Liver (tissue), 9 donors: ENCODE data around the gene SLC39A1. TPM values are rescaled to one million over a fixed set of nuclear protein-coding genes. Genes with fewer than 3 reads are reported as not detected.

ENCODE experiments used
- DNase-seq: peaks from one replicate; pipeline ENCODE4 v3.0.0-alpha.2; 2017; ENCODE audit warnings: low spot score
- H3K27ac ChIP-seq, 2 donors: one replicate each; pipeline ENCODE4 v1.7.0; 2013; ENCODE audit warnings: inconsistent platforms in 2 of 2, low read length in 2 of 2, control low read depth in 1 of 2, low read depth in 1 of 2, mild to moderate bottlenecking in 1 of 2
- H3K27me3 ChIP-seq, 4 donors: one replicate each; pipeline versions ENCODE4 v1.6.1 to v1.7.0; 2013; ENCODE audit warnings: low read length in 3 of 4, inconsistent platforms in 1 of 4, mild to moderate bottlenecking in 1 of 4, moderate library complexity in 1 of 4; ENCODE audit not compliant: control insufficient read depth in 4 of 4, insufficient read depth in 4 of 4
- H3K36me3 ChIP-seq, 4 donors: one replicate each; pipeline versions ENCODE4 v1.6.1 to v1.7.0; 2013; ENCODE audit warnings: low read length in 3 of 4, mild to moderate bottlenecking in 3 of 4, low read depth in 1 of 4, moderate library complexity in 1 of 4; ENCODE audit not compliant: control insufficient read depth in 4 of 4, insufficient read depth in 3 of 4
- H3K4me1 ChIP-seq, 4 donors: one replicate each; pipeline versions ENCODE4 v1.6.1 to v1.7.0; 2013; ENCODE audit warnings: low read length in 3 of 4, mild to moderate bottlenecking in 3 of 4, moderate library complexity in 1 of 4; ENCODE audit not compliant: control insufficient read depth in 4 of 4, insufficient read depth in 4 of 4
- H3K4me3 ChIP-seq, 3 donors: one replicate each; pipeline versions ENCODE4 v1.6.1 to v1.7.0; 2013; ENCODE audit warnings: low read length in 3 of 3, control low read depth in 1 of 3, low read depth in 1 of 3, mild to moderate bottlenecking in 1 of 3
- H3K9ac ChIP-seq, 2 donors: one replicate each; pipeline ENCODE4 v1.7.0; 2013; ENCODE audit warnings: low read length in 2 of 2, mild to moderate bottlenecking in 2 of 2, moderate library complexity in 2 of 2, control low read depth in 1 of 2, low read depth in 1 of 2
- H3K9me3 ChIP-seq, 4 donors: one replicate each; pipeline versions ENCODE4 v1.6.1 to v1.7.0; 2013; ENCODE audit warnings: low read length in 3 of 4; ENCODE audit not compliant: control insufficient read depth in 4 of 4
- EGR1 ChIP-seq, 2 donors: IDR thresholded peaks; 2 replicates each; pipeline ENCODE4 v1.6.1; 2016 to 2018; ENCODE audit warnings: antibody characterized with exemption in 2 of 2, low read depth in 2 of 2
- FOXA1 ChIP-seq: IDR thresholded peaks from 2 replicates; pipeline ENCODE4 v1.6.1; 2016; ENCODE audit warnings: antibody characterized with exemption
- FOXA2 ChIP-seq: IDR thresholded peaks from 2 replicates; pipeline ENCODE4 v1.6.1; 2016; ENCODE audit warnings: antibody characterized with exemption
- GABPA ChIP-seq, 2 donors: IDR thresholded peaks in 1 of 2; conservative IDR thresholded peaks in 1 of 2; 2 replicates each; pipeline ENCODE4 v1.6.1; 2016; ENCODE audit warnings: antibody characterized with exemption in 2 of 2, mild to moderate bottlenecking in 1 of 2, moderate library complexity in 1 of 2
- HNF4A ChIP-seq, 2 donors: conservative IDR thresholded peaks; 2 replicates each; pipeline ENCODE4 v1.6.1; 2016; ENCODE audit warnings: antibody characterized with exemption in 2 of 2, mild to moderate bottlenecking in 2 of 2
- HNF4G ChIP-seq: IDR thresholded peaks from 2 replicates; pipeline ENCODE4 v1.6.1; 2016; ENCODE audit warnings: antibody characterized with exemption
- JUND ChIP-seq, 2 donors: IDR thresholded peaks; 2 replicates each; pipeline ENCODE4 v1.6.1; 2016; ENCODE audit warnings: antibody characterized with exemption in 2 of 2
- NR2F2 ChIP-seq: IDR thresholded peaks from 2 replicates; pipeline ENCODE4 v1.6.1; 2016; ENCODE audit warnings: antibody characterized with exemption
- RAD21 ChIP-seq, 2 donors: IDR thresholded peaks; 2 replicates each; pipeline ENCODE4 v1.6.1; 2016; ENCODE audit warnings: antibody characterized with exemption in 2 of 2, mild to moderate bottlenecking in 2 of 2
- RXRA ChIP-seq, 2 donors: IDR thresholded peaks; 2 replicates each; pipeline ENCODE4 v1.6.1; 2017 to 2018; ENCODE audit warnings: antibody characterized with exemption in 2 of 2, mild to moderate bottlenecking in 1 of 2
- SP1 ChIP-seq: IDR thresholded peaks from 2 replicates; pipeline ENCODE4 v1.6.1; 2018; ENCODE audit warnings: antibody characterized with exemption, mild to moderate bottlenecking
- TAF1 ChIP-seq: conservative IDR thresholded peaks from 2 replicates; pipeline ENCODE4 v1.6.1; 2016; ENCODE audit warnings: antibody characterized with exemption, mild to moderate bottlenecking
- YY1 ChIP-seq: IDR thresholded peaks from 2 replicates; pipeline ENCODE4 v1.6.1; 2016; ENCODE audit warnings: antibody characterized with exemption, mild to moderate bottlenecking
- ZBTB33 ChIP-seq: IDR thresholded peaks from 2 replicates; pipeline ENCODE4 v1.6.1; 2016; ENCODE audit warnings: antibody characterized with exemption
- WGBS: extraction: QIAGEN DNeasy Blood & Tissue Kit; methylation state at CpG from one replicate; pipeline ENCODE4 v1.1.7; 2013; 5-methylcytosine and 5-hydroxymethylcytosine counted together
- polyA plus RNA-seq, 2 donors: library from polyadenylated mRNA; stranded (reverse) in 1 of 2; unstranded in 1 of 2; fragments of 200-250 nt in 1 of 2; fragments of >200 nt in 1 of 2; fragmentation: Nextera tagmentation in 1 of 2; extraction: Ambion mirVana in 1 of 2; gene quantifications; one replicate each; pipeline versions ENCODE4 v1.2.1 to v1.2.3, GENCODE V29; 2013 to 2015
- total RNA-seq, 2 donors: library from RNA; depleted of rRNA; stranded (reverse); fragments of >200 nt; gene quantifications; one replicate each; pipeline ENCODE4 v1.2.3, GENCODE V29; 2014
- TF ChIP-seq, protein P1 (sequence below): IDR thresholded peaks from 2 replicates; pipeline ENCODE4 v1.6.1; 2016; ENCODE audit warnings: antibody characterized with exemption
- TF ChIP-seq, protein P2 (sequence below): fragments of 150-350 bp; IDR thresholded peaks from 2 replicates; pipeline ENCODE4 v1.5.1; 2017; ENCODE audit warnings: improper control_type of control experiment, low read depth, low read length; ENCODE audit not compliant: missing input control
- TF ChIP-seq, protein P3 (sequence below): IDR thresholded peaks from 2 replicates; pipeline ENCODE4 v1.6.1; 2016; ENCODE audit warnings: antibody characterized with exemption
- TF ChIP-seq, protein P4 (sequence below): IDR thresholded peaks from 2 replicates; pipeline ENCODE4 v1.6.1; 2016; ENCODE audit warnings: antibody characterized with exemption, mild to moderate bottlenecking
- donor health status: healthy.
- donor health status: healthy.
- donor health status: healthy.
- donor health status: healthy.
- donor health status: healthy.

Gene SLC39A1
- total and polyA plus RNA-seq, 4 donors: 38.8 to 70.3 (median 54.6) TPM

GRCh38 chr1:153968408-153968807 lies 5.1 kb upstream of the SLC39A1 start:
- Histone ChIP-seq H3K36me3 (peaks cover 0 to 2% (median under 1%) of the 10 kb centered on the region in 4 donors), H3K27me3 (no peaks in the 10 kb centered on the region), H3K27ac (peak overlapping the region in 1 of 2 donors; percentile 96), H3K4me3 (peak overlapping the region in 2 of 3 donors; percentile 61 to 83), H3K9me3 (no peaks in the 10 kb centered on the region), H3K4me1 (peaks cover 5 to 36% (median 21%) of the 10 kb centered on the region in 4 donors), H3K9ac (peak overlapping the region in 1 of 2 donors; percentile 88)
- peak; percentile 44 for DNase-seq
- TF ChIP-seq TAF1: no peak
- WGBS: 29% methylated on average over 13 of the region's 13 CpGs

- peaks cover 5 to 36% (median 21%) of the 10 kb centered on the region in 4 donors for H3K4me1 ChIP-seq
- H3K4me3 ChIP-seq: peak overlapping the region; percentile 61 to 98 (median 83)
- H3K27me3 ChIP-seq: no peaks in the 10 kb centered on the region
- peak overlapping the region; percentile 88 to 94 for H3K9ac ChIP-seq
- no peak for DNase-seq
- peak overlapping the region; percentile 96 for H3K27ac ChIP-seq
- no peaks in the 10 kb centered on the region for H3K36me3 ChIP-seq
- no peaks in the 10 kb centered on the region for H3K9me3 ChIP-seq
- WGBS: 1% methylated on average over 8 of the region's 8 CpGs
- TF ChIP-seq FOXA2: no peak
- TF ChIP-seq EGR1 (IDR thresholded peaks at IDR 0.05; ENCODE audit: low read depth in 2 of 2): no peak
Observed at GRCh38 chr1:153968000-153968363, 4.6 kb upstream of the SLC39A1 start.

GRCh38 chr1:153967107-153967999 lies 4.0 kb upstream of the SLC39A1 start, which contains the start of gene CREB3L4:
TSS of gene CREB3L4 (plus strand) at chr1:153967902. CDS start at chr1:153968526, 624 bp downstream.
- Histone ChIP-seq H3K4me3 (peak within 1 kb of the TSS; percentile 61 to 98 (median 83)), H3K27ac (peak within 1 kb of the TSS; percentile 96)

More at GRCh38 chr1:153967107-153967999, 4.0 kb upstream of the SLC39A1 start, which contains the start of gene CREB3L4:
- H3K9ac ChIP-seq: peak within 1 kb of the TSS; percentile 94
- DNase-seq: peak; percentile 83
- H3K27me3 ChIP-seq: no peaks in the 10 kb centered on the region
- no peaks in the 10 kb centered on the region for H3K36me3 ChIP-seq
- H3K9me3 ChIP-seq: no peaks in the 10 kb centered on the region
- TF ChIP-seq RXRA (IDR thresholded peaks at IDR 0.05) (peak; percentile 67 to 84), YY1 (peak; percentile 94), NR2F2 (peak; percentile 77), JUND (IDR thresholded peaks at IDR 0.05) (peak; percentile 12 to 27), FOXA1 (no peak), ZBTB33 (peak; percentile 66), HNF4G (no peak), EGR1 (IDR thresholded peaks at IDR 0.05; ENCODE audit: low read depth in 2 of 2) (peak in 1 of 2 donors; percentile 42), GABPA (IDR thresholded peaks at IDR 0.05 in 1 of 2, conservative IDR thresholded peaks at IDR 0.05 in 1 of 2) (peak in 1 of 2 donors; percentile 80), HNF4A (conservative IDR thresholded peaks at IDR 0.05) (peak in 1 of 2 donors; percentile 30), TAF1 (peak; percentile 86), FOXA2 (peak; percentile 3), RAD21 (IDR thresholded peaks at IDR 0.05) (peak; percentile 49 to 53), SP1 (peak; percentile 86)
- TF ChIP-seq, protein P1, sequence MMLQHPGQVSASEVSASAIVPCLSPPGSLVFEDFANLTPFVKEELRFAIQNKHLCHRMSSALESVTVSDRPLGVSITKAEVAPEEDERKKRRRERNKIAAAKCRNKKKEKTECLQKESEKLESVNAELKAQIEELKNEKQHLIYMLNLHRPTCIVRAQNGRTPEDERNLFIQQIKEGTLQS: no peak
- TF ChIP-seq, protein P2, sequence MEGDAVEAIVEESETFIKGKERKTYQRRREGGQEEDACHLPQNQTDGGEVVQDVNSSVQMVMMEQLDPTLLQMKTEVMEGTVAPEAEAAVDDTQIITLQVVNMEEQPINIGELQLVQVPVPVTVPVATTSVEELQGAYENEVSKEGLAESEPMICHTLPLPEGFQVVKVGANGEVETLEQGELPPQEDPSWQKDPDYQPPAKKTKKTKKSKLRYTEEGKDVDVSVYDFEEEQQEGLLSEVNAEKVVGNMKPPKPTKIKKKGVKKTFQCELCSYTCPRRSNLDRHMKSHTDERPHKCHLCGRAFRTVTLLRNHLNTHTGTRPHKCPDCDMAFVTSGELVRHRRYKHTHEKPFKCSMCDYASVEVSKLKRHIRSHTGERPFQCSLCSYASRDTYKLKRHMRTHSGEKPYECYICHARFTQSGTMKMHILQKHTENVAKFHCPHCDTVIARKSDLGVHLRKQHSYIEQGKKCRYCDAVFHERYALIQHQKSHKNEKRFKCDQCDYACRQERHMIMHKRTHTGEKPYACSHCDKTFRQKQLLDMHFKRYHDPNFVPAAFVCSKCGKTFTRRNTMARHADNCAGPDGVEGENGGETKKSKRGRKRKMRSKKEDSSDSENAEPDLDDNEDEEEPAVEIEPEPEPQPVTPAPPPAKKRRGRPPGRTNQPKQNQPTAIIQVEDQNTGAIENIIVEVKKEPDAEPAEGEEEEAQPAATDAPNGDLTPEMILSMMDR: peak; percentile 28
- TF ChIP-seq, protein P3, sequence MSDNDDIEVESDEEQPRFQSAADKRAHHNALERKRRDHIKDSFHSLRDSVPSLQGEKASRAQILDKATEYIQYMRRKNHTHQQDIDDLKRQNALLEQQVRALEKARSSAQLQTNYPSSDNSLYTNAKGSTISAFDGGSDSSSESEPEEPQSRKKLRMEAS: peak; percentile 56
- TF ChIP-seq, protein P4, sequence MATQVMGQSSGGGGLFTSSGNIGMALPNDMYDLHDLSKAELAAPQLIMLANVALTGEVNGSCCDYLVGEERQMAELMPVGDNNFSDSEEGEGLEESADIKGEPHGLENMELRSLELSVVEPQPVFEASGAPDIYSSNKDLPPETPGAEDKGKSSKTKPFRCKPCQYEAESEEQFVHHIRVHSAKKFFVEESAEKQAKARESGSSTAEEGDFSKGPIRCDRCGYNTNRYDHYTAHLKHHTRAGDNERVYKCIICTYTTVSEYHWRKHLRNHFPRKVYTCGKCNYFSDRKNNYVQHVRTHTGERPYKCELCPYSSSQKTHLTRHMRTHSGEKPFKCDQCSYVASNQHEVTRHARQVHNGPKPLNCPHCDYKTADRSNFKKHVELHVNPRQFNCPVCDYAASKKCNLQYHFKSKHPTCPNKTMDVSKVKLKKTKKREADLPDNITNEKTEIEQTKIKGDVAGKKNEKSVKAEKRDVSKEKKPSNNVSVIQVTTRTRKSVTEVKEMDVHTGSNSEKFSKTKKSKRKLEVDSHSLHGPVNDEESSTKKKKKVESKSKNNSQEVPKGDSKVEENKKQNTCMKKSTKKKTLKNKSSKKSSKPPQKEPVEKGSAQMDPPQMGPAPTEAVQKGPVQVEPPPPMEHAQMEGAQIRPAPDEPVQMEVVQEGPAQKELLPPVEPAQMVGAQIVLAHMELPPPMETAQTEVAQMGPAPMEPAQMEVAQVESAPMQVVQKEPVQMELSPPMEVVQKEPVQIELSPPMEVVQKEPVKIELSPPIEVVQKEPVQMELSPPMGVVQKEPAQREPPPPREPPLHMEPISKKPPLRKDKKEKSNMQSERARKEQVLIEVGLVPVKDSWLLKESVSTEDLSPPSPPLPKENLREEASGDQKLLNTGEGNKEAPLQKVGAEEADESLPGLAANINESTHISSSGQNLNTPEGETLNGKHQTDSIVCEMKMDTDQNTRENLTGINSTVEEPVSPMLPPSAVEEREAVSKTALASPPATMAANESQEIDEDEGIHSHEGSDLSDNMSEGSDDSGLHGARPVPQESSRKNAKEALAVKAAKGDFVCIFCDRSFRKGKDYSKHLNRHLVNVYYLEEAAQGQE: peak; percentile 92
- under 1% methylated on average over 60 of the region's 60 CpGs for WGBS
- peaks cover 6 to 42% (median 25%) of the 10 kb centered on the region in 4 donors for H3K4me1 ChIP-seq
